HepG2 (cell line): ENCODE measurements around the gene TEKT1. TPM values are rescaled to one million over a fixed set of nuclear protein-coding genes. Genes with fewer than 3 reads are reported as not detected.

ENCODE experiments used
- CAMTA2 ChIP-seq: sonication (generic); formaldehyde crosslinking; IDR thresholded peaks from 2 replicates; pipeline ENCODE4 v1.4.0; 2020; ENCODE audit warnings: mild to moderate bottlenecking, missing genetic modification reagents, borderline replicate concordance
- CENPBD1 ChIP-seq: sonication (generic); formaldehyde crosslinking; IDR thresholded peaks from 2 replicates; pipeline ENCODE4 v1.8.0; 2022; ENCODE audit warnings: missing genetic modification reagents, low read depth, mild to moderate bottlenecking, borderline replicate concordance
- CREBL2 ChIP-seq: sonication (generic); formaldehyde crosslinking; IDR thresholded peaks from 2 replicates; pipeline ENCODE4 v1.8.1; 2023; ENCODE audit warnings: missing genetic modification reagents, mild to moderate bottlenecking, borderline replicate concordance
- DRAP1 ChIP-seq: IDR thresholded peaks from 2 replicates; pipeline ENCODE4 v1.6.1; 2016; ENCODE audit warnings: missing genetic modification reagents, missing compliant biosample characterization
- FOXP1 ChIP-seq, 2 experiments: fragments of 450-650 bp in 1 of 2; IDR thresholded peaks; 2 replicates each; pipeline ENCODE4 v1.6.1; 2017 to 2018; ENCODE audit warnings: antibody characterized with exemption in 1 of 2
- FOXP4 ChIP-seq: sonication (generic); formaldehyde crosslinking; IDR thresholded peaks from 2 replicates; pipeline ENCODE4 v1.4.0; 2020; ENCODE audit warnings: missing genetic modification reagents
- HHEX ChIP-seq: IDR thresholded peaks from 2 replicates; pipeline ENCODE4 v1.6.1; 2016; ENCODE audit warnings: control low read depth
- MZF1 ChIP-seq: sonication (generic); formaldehyde crosslinking; IDR thresholded peaks from 2 replicates; pipeline ENCODE4 v1.8.1; 2023; ENCODE audit warnings: mild to moderate bottlenecking, missing genetic modification reagents, borderline replicate concordance
- NRL ChIP-seq: sonication (generic); formaldehyde crosslinking; IDR thresholded peaks from 2 replicates; pipeline ENCODE4 v1.5.0; 2020; ENCODE audit warnings: missing genetic modification reagents, mild to moderate bottlenecking, moderate library complexity, borderline replicate concordance
- RFX1 ChIP-seq: fragments of 450-650 bp; IDR thresholded peaks from 2 replicates; pipeline ENCODE4 v1.6.1; 2017
- RFXAP ChIP-seq: sonication (generic); formaldehyde crosslinking; IDR thresholded peaks from 2 replicates; pipeline ENCODE4 v1.4.0; 2020; ENCODE audit warnings: missing genetic modification reagents, borderline replicate concordance
- THAP7 ChIP-seq: sonication (generic); formaldehyde crosslinking; IDR thresholded peaks from 2 replicates; pipeline ENCODE4 v1.8.1; 2023; ENCODE audit warnings: mild to moderate bottlenecking, missing genetic modification reagents
- THRA ChIP-seq: sonication (generic); formaldehyde crosslinking; IDR thresholded peaks from 2 replicates; pipeline ENCODE4 v1.4.0; 2020; ENCODE audit warnings: missing genetic modification reagents, borderline replicate concordance
- ZBTB38 ChIP-seq: sonication (generic); formaldehyde crosslinking; IDR thresholded peaks from 2 replicates; pipeline ENCODE4 v1.5.1; 2020; ENCODE audit warnings: mild to moderate bottlenecking, missing genetic modification reagents
- ZFP36L1 ChIP-seq: sonication (generic); formaldehyde crosslinking; IDR thresholded peaks from 2 replicates; pipeline ENCODE4 v1.8.0; 2022; ENCODE audit warnings: mild to moderate bottlenecking, missing genetic modification reagents, moderate library complexity
- ZFP91 ChIP-seq: sonication (generic); formaldehyde crosslinking; IDR thresholded peaks from 2 replicates; pipeline ENCODE4 v1.9.0; 2022; ENCODE audit warnings: missing genetic modification reagents, mild to moderate bottlenecking, borderline replicate concordance
- ZKSCAN8 ChIP-seq: IDR thresholded peaks from 2 replicates; pipeline ENCODE4 v1.6.1; 2016; ENCODE audit warnings: borderline replicate concordance, missing genetic modification reagents, missing compliant biosample characterization
- ZNF331 ChIP-seq: sonication (generic); formaldehyde crosslinking; IDR thresholded peaks from 2 replicates; pipeline ENCODE4 v1.4.0; 2020; ENCODE audit warnings: missing genetic modification reagents
- ZNF430 ChIP-seq: sonication (generic); formaldehyde crosslinking; IDR thresholded peaks from 2 replicates; pipeline ENCODE4 v1.9.0; 2021; ENCODE audit warnings: mild to moderate bottlenecking, missing genetic modification reagents
- polyA plus RNA-seq, 8 experiments: library from polyadenylated mRNA; depleted of rRNA in 3 of 8; stranded (reverse) in 7 of 8; unstranded in 1 of 8; fragments of >200 nt; fragmentation: Illumina TruSeq in 4 of 8; extraction: Trizol in 4 of 8; gene quantifications; 2 replicates each; pipeline versions ENCODE4 v1.2.1 to v1.2.3, GENCODE V29; 2011 to 2016; ENCODE audit warnings: low read depth in 4 of 8, missing spikeins in 1 of 8, mixed read lengths in 1 of 8; ENCODE audit not compliant: insufficient read depth in 1 of 8
- total RNA-seq, 5 experiments: library from RNA; depleted of rRNA; stranded (reverse); fragments of >200 nt; fragmentation: Illumina TruSeq; extraction: Trizol; gene quantifications; 2 replicates each; pipeline ENCODE4 v1.2.3, GENCODE V29; 2016; ENCODE audit warnings: low read depth in 1 of 5

Gene TEKT1
- total and polyA plus RNA-seq, 2 of the 13 experiments (the other 11 are each of a cell fraction or from before 2014, with no cell fraction given), result not detected

GRCh38 chr17:6831661-6832263 lies at the start of gene TEKT1 (continued):
- TF ChIP-seq CREBL2 (CRISPR knock-in tag) (no peak), ZBTB38 (CRISPR knock-in tag) (no peak), ZKSCAN8 (CRISPR knock-in tag) (no peak), CAMTA2 (CRISPR knock-in tag) (no peak), THAP7 (no peak), ZNF331 (CRISPR knock-in tag) (no peak), FOXP1 (IDR thresholded peaks at IDR 0.05) (no peak), FOXP1 (CRISPR knock-in tag; IDR thresholded peaks at IDR 0.05) (no peak), THRA (CRISPR knock-in tag) (peak; percentile 48; the same call in 1 of the 2 replicates), NRL (CRISPR knock-in tag) (0 out of 2 replicates have a peak, but pooled peaks have one; percentile 25), ZNF430 (CRISPR knock-in tag) (no peak), RFXAP (peak; percentile 99), RFX1 (peak; percentile 88), FOXP4 (CRISPR knock-in tag) (no peak), DRAP1 (no peak), HHEX (CRISPR knock-in tag) (no peak), MZF1 (CRISPR knock-in tag) (no peak), ZFP91 (CRISPR knock-in tag) (no peak; the same call in 1 of the 2 replicates), ZFP36L1 (CRISPR knock-in tag) (no peak), CENPBD1 (CRISPR knock-in tag) (no peak)
